Daoy (cell line): ENCODE measurements around the gene CAPZA1. TPM values are rescaled to one million over a fixed set of nuclear protein-coding genes. Genes with fewer than 3 reads are reported as not detected.
"Not testable (repeated sequence)": the region's sequence is repeated elsewhere in the genome, so short reads cannot be mapped to it uniquely, and the experiment has no call there.

Source experiments
- DNase-seq: peaks from one replicate; pipeline ENCODE4 v3.0.0-alpha.2; 2015; ENCODE audit warnings: low read depth
- total RNA-seq: library from RNA; depleted of rRNA; stranded (reverse); fragments of >200 nt; shearing (Covaris generic); gene quantifications from 2 replicates; pipeline ENCODE4 v1.2.3, GENCODE V29; 2014; rRNA removed

Gene CAPZA1
- 322 and 342 TPM in 2 replicates for total RNA-seq

- peak; percentile 98 for DNase-seq
These were observed at the start of gene CAPZA1 for GRCh38 chr1:112619518-112620376. Gene CAPZA1, plus strand, starts transcription at chr1:112619832. Its CDS starts 13 bp downstream, at chr1:112619845.

DNA sequence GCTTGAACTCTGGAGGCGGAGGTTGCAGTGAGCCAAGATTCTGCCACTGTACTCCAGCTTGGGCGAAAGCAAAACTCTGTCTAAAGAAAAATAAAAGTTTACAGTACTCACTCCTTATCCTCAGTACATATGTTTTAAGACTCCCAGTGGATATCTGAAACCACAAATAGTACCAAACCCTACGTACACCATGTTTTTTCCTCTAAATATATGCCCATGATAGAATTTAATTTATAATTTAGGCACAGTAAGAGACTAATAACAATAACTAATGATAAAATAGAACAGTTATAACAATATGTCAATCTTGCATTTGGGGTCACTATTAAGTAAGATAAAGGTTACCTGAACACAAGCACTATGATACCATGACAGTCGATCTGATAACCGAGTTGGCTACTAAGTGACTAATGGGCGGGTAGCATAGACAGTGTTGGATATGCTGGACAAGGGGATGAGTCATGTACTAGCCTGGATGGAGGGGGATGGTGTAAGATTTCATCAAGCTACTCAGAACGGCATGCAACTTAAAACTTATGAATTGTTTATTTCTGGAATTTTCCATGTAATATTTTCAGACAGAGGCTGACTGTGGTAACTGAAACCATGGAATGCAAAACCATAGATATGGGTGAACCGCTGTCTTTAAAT, 44.4 kb upstream of the CAPZA1 start:
- peak; percentile 91 for DNase-seq

- DNase-seq, result peak; percentile 3
These were observed 43.4 kb upstream of the CAPZA1 start for GRCh38 chr1:112576240-112576639.

GRCh38 chr1:112579801-112580510, 39.7 kb upstream of the CAPZA1 start:
- no peak for DNase-seq

- no peak for DNase-seq
These were observed 37.9 kb upstream of the CAPZA1 start for GRCh38 chr1:112581586-112582192.

DNA sequence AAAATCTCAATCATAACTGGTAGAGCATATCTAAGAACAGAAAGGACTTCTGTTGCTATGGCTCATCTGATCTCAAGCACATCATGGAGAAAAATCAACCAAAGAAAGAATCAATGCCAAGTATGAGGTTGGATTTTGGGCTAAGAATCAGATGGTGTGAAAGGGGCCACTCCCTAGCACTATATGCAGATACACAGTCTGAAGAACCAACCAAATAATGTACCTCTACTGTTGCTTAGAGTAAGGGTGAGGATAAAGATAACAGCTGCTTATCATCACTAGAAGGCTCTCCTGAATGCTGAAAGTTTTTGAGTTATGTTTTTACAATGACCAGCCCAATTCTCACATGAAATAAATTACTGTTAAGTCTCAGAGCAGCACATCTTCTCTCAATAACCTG, 36.3 kb upstream of the CAPZA1 start:
- DNase-seq, result no peak

DNA sequence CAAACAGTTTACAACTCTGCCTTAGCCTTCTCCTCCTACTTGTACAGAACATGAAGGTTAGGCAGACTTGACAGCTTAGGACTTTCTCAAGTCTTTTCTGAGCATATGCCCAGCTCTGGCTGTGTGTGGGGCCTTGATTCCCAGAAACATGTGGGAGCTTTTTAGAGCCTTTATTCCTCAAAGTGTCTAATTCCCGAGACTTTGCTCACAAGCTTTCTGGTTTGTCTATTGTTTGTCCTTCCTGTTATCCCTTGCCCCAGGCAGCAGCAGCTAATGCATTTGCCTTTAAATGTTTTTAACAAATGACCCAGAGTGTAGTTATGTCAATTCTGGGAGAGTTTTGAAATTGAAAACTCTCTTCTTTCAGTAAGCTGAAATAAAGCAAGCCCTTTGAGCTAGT, 29.9 kb upstream of the CAPZA1 start:
- no peak for DNase-seq

GRCh38 chr1:112594208-112594876, 25.3 kb upstream of the CAPZA1 start:
- no peak for DNase-seq

GRCh38 chr1:112599477-112599876, 20.2 kb upstream of the CAPZA1 start:
- no peak for DNase-seq

- no peak for DNase-seq
These were observed 16.6 kb upstream of the CAPZA1 start for GRCh38 chr1:112603012-112603411.

DNA sequence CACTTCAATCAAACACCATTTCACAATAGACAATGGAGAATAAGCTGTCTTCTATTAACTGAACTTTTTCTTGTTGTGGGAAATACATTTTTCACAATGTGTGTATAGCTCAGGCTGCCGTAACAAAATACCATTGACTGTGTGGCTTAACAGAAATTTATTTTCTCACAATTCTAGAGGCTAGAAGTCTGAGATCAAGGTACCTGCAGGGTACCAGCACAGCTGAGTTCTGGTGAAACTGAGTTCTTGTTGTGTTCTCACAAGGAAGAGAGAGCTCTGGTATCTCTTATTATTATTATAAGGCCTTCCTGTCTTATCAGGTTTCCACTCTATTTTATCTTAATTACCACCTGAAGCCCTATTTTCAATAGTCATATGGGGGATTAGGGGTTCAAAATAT, 16.1 kb upstream of the CAPZA1 start:
- DNase-seq, result no peak

- no peak for DNase-seq
These were observed 13.9 kb upstream of the CAPZA1 start for GRCh38 chr1:112605633-112606327.

- peak; percentile 44 for DNase-seq
These were observed 5.1 kb upstream of the CAPZA1 start for GRCh38 chr1:112614460-112615065.

- DNase-seq, result peak; percentile 26
These were observed 1.4 kb upstream of the CAPZA1 start for GRCh38 chr1:112618114-112618720.

DNA sequence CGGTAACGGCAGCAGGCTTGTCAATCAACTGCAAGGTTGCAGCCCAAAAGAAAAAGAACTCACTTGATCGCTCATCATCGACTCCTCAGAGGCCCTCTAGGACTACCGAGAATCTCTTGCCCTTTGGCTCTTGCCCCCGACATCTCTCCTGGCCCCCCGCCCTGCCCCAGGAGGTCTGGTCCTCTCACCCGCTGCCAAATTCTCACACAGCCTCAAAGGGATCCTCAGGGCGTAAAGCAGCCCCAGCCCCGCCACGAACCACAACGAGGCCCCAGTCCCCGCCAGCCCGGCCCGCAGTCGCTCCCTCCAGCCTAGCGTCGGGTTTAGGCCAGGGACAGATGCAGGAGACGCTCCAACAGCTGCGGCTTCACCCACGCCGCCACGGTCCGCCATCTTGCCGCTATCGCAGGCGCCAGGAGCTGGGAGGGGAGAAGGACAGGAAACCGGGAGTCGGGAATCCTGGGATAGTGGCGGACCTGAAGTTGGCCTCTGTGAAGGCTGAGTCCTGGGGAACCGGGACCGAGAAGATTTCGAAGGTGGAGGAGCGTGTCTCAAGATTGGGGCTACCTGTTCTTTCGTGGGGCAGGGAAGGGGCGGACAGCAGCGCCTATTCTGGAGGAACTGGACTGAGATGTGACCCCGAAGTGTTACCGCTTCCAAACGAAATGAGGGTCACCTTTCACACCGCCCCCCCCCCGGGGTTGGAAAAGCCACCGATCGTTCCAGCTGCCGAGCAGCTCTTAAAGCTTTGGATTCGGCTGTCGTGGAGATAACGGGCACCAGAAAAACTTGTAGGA, 713 bp upstream of the CAPZA1 start, which contains the start of gene ST7L:
ST7L (minus strand) TSS at position 421 of the 797 bp plus-strand sequence; CDS start at position 393, 28 bp downstream.
- peak; percentile 88 for DNase-seq

- no peak for DNase-seq
These were observed 704 bp downstream of the CAPZA1 start for GRCh38 chr1:112620377-112620695.

- not testable (repeated sequence) for DNase-seq
These were observed 4.9 kb downstream of the CAPZA1 start for GRCh38 chr1:112624493-112624892.

GRCh38 chr1:112625696-112626095, 6.1 kb downstream of the CAPZA1 start:
- peak; percentile 29 for DNase-seq

- no peak for DNase-seq
These were observed 6.6 kb downstream of the CAPZA1 start for GRCh38 chr1:112626193-112626592.
